HG03460 (cell line): Measurements from ENCODE around the gene HSP90AB1.

Source experiments
- ATAC-seq: cut with Tn5 transposase; IDR thresholded peaks from one replicate; pipeline ENCODE4 v1.9.1; 2021; ENCODE audit not compliant: unreplicated experiment

The HSP90AB1 gene

GRCh38 chr6:44255105-44255808 is 8.4 kb downstream of the HSP90AB1 start:
- no peak for ATAC-seq

GRCh38 chr6:44255871-44256774 is 9.2 kb downstream of the HSP90AB1 start:
- ATAC-seq, result no peak

GRCh38 chr6:44256775-44257024 is 9.8 kb downstream of the HSP90AB1 start:
- ATAC-seq, result no peak

GRCh38 chr6:44257025-44257752 is 10.3 kb downstream of the HSP90AB1 start, which contains the start of gene SLC35B2:
TSS of gene SLC35B2 (minus strand) at chr6:44257528. CDS start at chr6:44257410, 118 bp downstream.
- ATAC-seq, result peak; percentile 43

- ATAC-seq, result peak; percentile 22
Measured at GRCh38 chr6:44257753-44258324, 10.9 kb downstream of the HSP90AB1 start.

GRCh38 chr6:44258325-44258863 is 11.5 kb downstream of the HSP90AB1 start:
- no peak for ATAC-seq

- ATAC-seq, result no peak
Measured at GRCh38 chr6:44258921-44259320, 12.0 kb downstream of the HSP90AB1 start.

- no peak for ATAC-seq
Measured at GRCh38 chr6:44260011-44260410, 13.1 kb downstream of the HSP90AB1 start.

GRCh38 chr6:44260451-44261297 is 13.8 kb downstream of the HSP90AB1 start:
- no peak for ATAC-seq

- no peak for ATAC-seq
Measured at GRCh38 chr6:44261581-44261980, 14.7 kb downstream of the HSP90AB1 start.

GRCh38 chr6:44262467-44263353 is 15.8 kb downstream of the HSP90AB1 start:
- ATAC-seq, result no peak

GRCh38 chr6:44263354-44264100 is 16.6 kb downstream of the HSP90AB1 start:
- ATAC-seq, result no peak

- ATAC-seq, result peak; percentile 40
Measured at GRCh38 chr6:44264154-44265006, 17.5 kb downstream of the HSP90AB1 start.

GRCh38 chr6:44265007-44265721 is 18.3 kb downstream of the HSP90AB1 start, which contains the start of gene NFKBIE:
TSS of gene NFKBIE (minus strand) at chr6:44265551. CDS start at chr6:44265346, 205 bp downstream.
- no peak for ATAC-seq

- no peak for ATAC-seq
Measured at GRCh38 chr6:44265722-44266233, 18.9 kb downstream of the HSP90AB1 start.

GRCh38 chr6:44266347-44266746 is 19.4 kb downstream of the HSP90AB1 start:
- ATAC-seq, result no peak
